Right lobe of liver (tissue), 4 donors: ENCODE data around the gene HOXD8.

ENCODE experiments used
- POLR2A ChIP-seq: fragments of 450-650 bp; IDR thresholded peaks from one replicate; pipeline ENCODE4 v1.6.1; 2017; ENCODE audit warnings: antibody characterized with exemption, mild to moderate bottlenecking
- TF ChIP-seq, protein P1 (sequence below), 4 donors: fragments of 200-600 bp in 3 of 4; fragments of 450-650 bp in 1 of 4; IDR thresholded peaks; one replicate each; pipeline versions ENCODE4 v1.5.1 to v1.8.0; 2016 to 2022; ENCODE audit warnings: antibody characterized with exemption in 4 of 4, mild to moderate bottlenecking in 2 of 4
- donor health status: DM: no; HTN: no; CAD: no.
- donor health status: DM: no; HTN: no; CAD: no.
- donor health status: DM: no; HTN: yes; CAD: no.

DNA sequence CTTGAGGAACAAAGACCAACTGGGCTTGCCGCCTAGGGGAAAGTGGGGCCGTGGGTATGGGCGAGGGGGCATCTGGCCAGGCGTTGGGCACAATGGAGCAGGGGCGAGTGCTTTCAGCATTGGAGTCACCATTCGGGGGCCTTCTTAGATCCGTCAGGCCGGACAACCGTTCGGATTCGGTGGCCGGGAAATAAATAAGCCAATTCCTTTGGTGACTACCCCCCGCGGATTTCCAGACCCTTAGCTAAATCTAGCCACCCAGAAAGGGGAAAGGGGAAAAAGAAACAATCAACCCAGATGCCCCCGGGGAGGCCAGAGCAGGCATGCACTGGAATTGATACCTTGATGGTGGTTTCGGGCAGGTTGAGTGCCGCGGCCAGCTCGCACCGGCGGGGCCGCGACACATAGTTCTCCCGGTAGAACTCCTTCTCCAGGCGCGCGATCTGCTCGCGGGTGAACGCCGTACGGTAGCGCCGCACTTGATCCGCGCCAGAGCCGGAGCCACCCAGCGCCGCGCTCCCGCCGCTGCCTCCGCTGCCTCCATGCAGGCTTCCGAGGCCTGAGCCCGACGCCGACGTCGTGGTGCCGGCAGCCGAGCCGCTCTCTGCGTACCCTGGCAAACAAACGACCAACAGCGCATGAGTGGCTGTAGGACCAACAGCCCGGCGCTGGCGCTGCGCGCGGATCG, 47.5 kb upstream of the HOXD8 start:
- TF ChIP-seq, protein P1, sequence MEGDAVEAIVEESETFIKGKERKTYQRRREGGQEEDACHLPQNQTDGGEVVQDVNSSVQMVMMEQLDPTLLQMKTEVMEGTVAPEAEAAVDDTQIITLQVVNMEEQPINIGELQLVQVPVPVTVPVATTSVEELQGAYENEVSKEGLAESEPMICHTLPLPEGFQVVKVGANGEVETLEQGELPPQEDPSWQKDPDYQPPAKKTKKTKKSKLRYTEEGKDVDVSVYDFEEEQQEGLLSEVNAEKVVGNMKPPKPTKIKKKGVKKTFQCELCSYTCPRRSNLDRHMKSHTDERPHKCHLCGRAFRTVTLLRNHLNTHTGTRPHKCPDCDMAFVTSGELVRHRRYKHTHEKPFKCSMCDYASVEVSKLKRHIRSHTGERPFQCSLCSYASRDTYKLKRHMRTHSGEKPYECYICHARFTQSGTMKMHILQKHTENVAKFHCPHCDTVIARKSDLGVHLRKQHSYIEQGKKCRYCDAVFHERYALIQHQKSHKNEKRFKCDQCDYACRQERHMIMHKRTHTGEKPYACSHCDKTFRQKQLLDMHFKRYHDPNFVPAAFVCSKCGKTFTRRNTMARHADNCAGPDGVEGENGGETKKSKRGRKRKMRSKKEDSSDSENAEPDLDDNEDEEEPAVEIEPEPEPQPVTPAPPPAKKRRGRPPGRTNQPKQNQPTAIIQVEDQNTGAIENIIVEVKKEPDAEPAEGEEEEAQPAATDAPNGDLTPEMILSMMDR (IDR thresholded peaks at IDR 0.05), result no peak
- TF ChIP-seq POLR2A, result no peak
